ENCODE data around the gene EVI2A. TPM values are rescaled to one million over a fixed set of nuclear protein-coding genes. Genes with fewer than 3 reads are reported as not detected.
"Not testable (repeated sequence)": the region's sequence is repeated elsewhere in the genome, so short reads cannot be mapped to it uniquely, and the experiment has no call there.

Gene EVI2A
- total RNA-seq, 1 experiment from 2014 or later = 0.66 TPM

GRCh38 chr17:31294820-31295488 lies 26.5 kb downstream of the EVI2A start:
- H3K27me3 ChIP-seq = no peaks in the 10 kb centered on the region
- H3K9me3 ChIP-seq = no peaks in the 10 kb centered on the region
- H3K4me3 ChIP-seq = no peak overlapping the region
- no peak for DNase-seq
- H3K36me3 ChIP-seq = peaks cover 7% of the 10 kb centered on the region

- no peaks in the 10 kb centered on the region for H3K27me3 ChIP-seq
- no peaks in the 10 kb centered on the region for H3K9me3 ChIP-seq
- no peak overlapping the region for H3K4me3 ChIP-seq
- H3K36me3 ChIP-seq = peaks cover 9% of the 10 kb centered on the region
- DNase-seq = no peak
These were observed 27.2 kb downstream of the EVI2A start for GRCh38 chr17:31294231-31294630.

- peaks cover 15% of the 10 kb centered on the region for H3K36me3 ChIP-seq
- H3K4me3 ChIP-seq = no peak overlapping the region
- no peaks in the 10 kb centered on the region for H3K27me3 ChIP-seq
- DNase-seq = no peak
- no peaks in the 10 kb centered on the region for H3K9me3 ChIP-seq
These were observed 27.8 kb downstream of the EVI2A start for GRCh38 chr17:31293581-31293980.

GRCh38 chr17:31291820-31292219 lies 29.6 kb downstream of the EVI2A start:
- Histone ChIP-seq H3K36me3 (peaks cover 18% of the 10 kb centered on the region), H3K27me3 (no peaks in the 10 kb centered on the region), H3K9me3 (no peaks in the 10 kb centered on the region), H3K4me3 (no peak overlapping the region)
- DNase-seq = no peak

GRCh38 chr17:31289790-31290189 lies 31.6 kb downstream of the EVI2A start:
- no peaks in the 10 kb centered on the region for H3K9me3 ChIP-seq
- H3K36me3 ChIP-seq = peaks cover 18% of the 10 kb centered on the region
- no peaks in the 10 kb centered on the region for H3K27me3 ChIP-seq
- H3K4me3 ChIP-seq = no peak overlapping the region
- no peak for DNase-seq

GRCh38 chr17:31287932-31288331 lies 33.5 kb downstream of the EVI2A start:
- DNase-seq, H3K27me3 ChIP-seq, H3K4me3 ChIP-seq, H3K9me3 ChIP-seq: not testable (repeated sequence)
- peaks cover 23% of the 10 kb centered on the region for H3K36me3 ChIP-seq

- DNase-seq = no peak
- no peaks in the 10 kb centered on the region for H3K27me3 ChIP-seq
- H3K36me3 ChIP-seq = peaks cover 18% of the 10 kb centered on the region
- H3K9me3 ChIP-seq = no peaks in the 10 kb centered on the region
- no peak overlapping the region for H3K4me3 ChIP-seq
These were observed 34.8 kb downstream of the EVI2A start for GRCh38 chr17:31286587-31286986.

- DNase-seq = no peak
- H3K36me3 ChIP-seq = peaks cover 17% of the 10 kb centered on the region
- H3K4me3 ChIP-seq = no peak overlapping the region
- H3K27me3 ChIP-seq = no peaks in the 10 kb centered on the region
- H3K9me3 ChIP-seq = no peaks in the 10 kb centered on the region
These were observed 37.6 kb downstream of the EVI2A start for GRCh38 chr17:31283841-31284240.

GRCh38 chr17:31281061-31281460 lies 40.4 kb downstream of the EVI2A start:
- Histone ChIP-seq H3K27me3 (no peaks in the 10 kb centered on the region), H3K9me3 (no peaks in the 10 kb centered on the region), H3K4me3 (no peak overlapping the region), H3K36me3 (peaks cover 11% of the 10 kb centered on the region)
- no peak for DNase-seq

- DNase-seq = no peak
- no peak overlapping the region for H3K4me3 ChIP-seq
These were observed 42.0 kb downstream of the EVI2A start for GRCh38 chr17:31279401-31279800.

GRCh38 chr17:31275116-31275515 lies 46.3 kb downstream of the EVI2A start:
- Histone ChIP-seq H3K4me3 (no peak overlapping the region), H3K9me3 (no peaks in the 10 kb centered on the region), H3K27me3 (no peaks in the 10 kb centered on the region), H3K36me3 (peaks cover 36% of the 10 kb centered on the region)
- no peak for DNase-seq

More at GRCh38 chr17:31279401-31279800, 42.0 kb downstream of the EVI2A start:
- H3K36me3 ChIP-seq = peaks cover 20% of the 10 kb centered on the region
- no peaks in the 10 kb centered on the region for H3K27me3 ChIP-seq
- H3K9me3 ChIP-seq = no peaks in the 10 kb centered on the region

GRCh38 chr17:31274252-31274651 lies 47.2 kb downstream of the EVI2A start:
- Histone ChIP-seq H3K4me3 (no peak overlapping the region), H3K36me3 (peaks cover 35% of the 10 kb centered on the region), H3K27me3 (no peaks in the 10 kb centered on the region), H3K9me3 (no peaks in the 10 kb centered on the region)
- no peak for DNase-seq

- Histone ChIP-seq H3K4me3 (no peak overlapping the region), H3K27me3 (no peaks in the 10 kb centered on the region), H3K36me3 (peaks cover 32% of the 10 kb centered on the region), H3K9me3 (no peaks in the 10 kb centered on the region)
- DNase-seq = no peak
These were observed 47.9 kb downstream of the EVI2A start for GRCh38 chr17:31273516-31273915.

- Histone ChIP-seq H3K27me3 (no peaks in the 10 kb centered on the region), H3K4me3 (no peak overlapping the region), H3K36me3 (peaks cover 32% of the 10 kb centered on the region), H3K9me3 (no peaks in the 10 kb centered on the region)
- no peak for DNase-seq
These were observed 48.6 kb downstream of the EVI2A start for GRCh38 chr17:31272803-31273202.

- Histone ChIP-seq H3K36me3 (peaks cover 32% of the 10 kb centered on the region), H3K27me3 (no peaks in the 10 kb centered on the region), H3K4me3 (no peak overlapping the region), H3K9me3 (no peaks in the 10 kb centered on the region)
- DNase-seq = no peak
These were observed 49.2 kb downstream of the EVI2A start for GRCh38 chr17:31272236-31272635.

- H3K36me3 ChIP-seq = peaks cover 31% of the 10 kb centered on the region
- no peaks in the 10 kb centered on the region for H3K27me3 ChIP-seq
- no peak overlapping the region for H3K4me3 ChIP-seq
- DNase-seq = peak; percentile 90
- no peaks in the 10 kb centered on the region for H3K9me3 ChIP-seq
These were observed 51.8 kb downstream of the EVI2A start for GRCh38 chr17:31269578-31269983.

GRCh38 chr17:31269036-31269577 lies 52.3 kb downstream of the EVI2A start:
- no peak for DNase-seq
- Histone ChIP-seq H3K4me3 (no peak overlapping the region), H3K27me3 (no peaks in the 10 kb centered on the region), H3K36me3 (peaks cover 31% of the 10 kb centered on the region), H3K9me3 (no peaks in the 10 kb centered on the region)
